Kidney (tissue), 14 donors: Measurements from ENCODE around the gene NCLN. TPM values are rescaled to one million over a fixed set of nuclear protein-coding genes. Genes with fewer than 3 reads are reported as not detected.

Experiments used
- DNase-seq, 5 donors: peaks; one replicate each; pipeline ENCODE4 v3.0.0-alpha.2; 2013 to 2020
- FAIRE-seq: peaks from 2 replicates; lab custom pipeline; 2012; peaks lifted over from hg19 to GRCh38; lab: Jason Lieb, UNC
- H3K27ac ChIP-seq, 2 donors: one replicate each; pipeline ENCODE4 v1.7.0; 2013; ENCODE audit warnings: low read depth in 2 of 2, low read length in 2 of 2, inconsistent platforms in 1 of 2
- H3K27me3 ChIP-seq: one replicate; pipeline ENCODE4 v1.7.1; 2013; ENCODE audit warnings: low read length, inconsistent platforms; ENCODE audit not compliant: control insufficient read depth, insufficient read depth
- H3K36me3 ChIP-seq, 3 donors: one replicate each; pipeline versions ENCODE4 v1.7.0 to v1.7.1; 2013; ENCODE audit warnings: low read length in 3 of 3, control low read depth in 1 of 3, inconsistent platforms in 1 of 3; ENCODE audit not compliant: insufficient read depth in 3 of 3, control insufficient read depth in 2 of 3
- H3K4me1 ChIP-seq, 3 donors: one replicate each; pipeline versions ENCODE4 v1.7.0 to v1.7.1; 2013; ENCODE audit warnings: low read length in 3 of 3, inconsistent platforms in 1 of 3, low read depth in 1 of 3; ENCODE audit not compliant: control insufficient read depth in 2 of 3, insufficient read depth in 2 of 3
- H3K4me3 ChIP-seq, 3 donors: one replicate each; pipeline versions ENCODE4 v1.7.0 to v1.8.1; 2013; ENCODE audit warnings: low read length in 3 of 3, control low read depth in 1 of 3, inconsistent platforms in 1 of 3
- H3K9ac ChIP-seq, 3 donors: one replicate each; pipeline versions ENCODE4 v1.7.0 to v1.7.1; 2013; ENCODE audit warnings: low read length in 3 of 3, control low read depth in 1 of 3, inconsistent platforms in 1 of 3
- H3K9me3 ChIP-seq, 3 donors: one replicate each; pipeline versions ENCODE4 v1.7.0 to v1.7.1; 2013; ENCODE audit warnings: low read length in 3 of 3, control low read depth in 1 of 3, inconsistent platforms in 1 of 3; ENCODE audit not compliant: control insufficient read depth in 2 of 3, insufficient read depth in 1 of 3
- CTCF ChIP-seq: IDR thresholded peaks from 3 replicates; pipeline ENCODE4 v1.5.1; 2012; ENCODE audit warnings: mild to moderate bottlenecking, moderate library complexity, borderline replicate concordance; ENCODE audit not compliant: insufficient read depth; ENCODE audit errors: extremely low read depth
- intact Hi-C: fragments of 100-400 bp; cut with DNase I; formaldehyde crosslinking; loops from one replicate; pipeline ENCODE4 v1.11.1; 2022
- polyA plus RNA-seq: library from polyadenylated mRNA; stranded (reverse); fragments of 350-450 nt; fragmentation: Illumina TruSeq; extraction: RNeasy Lipid Tissue Mini Kit (QIAGEN cat#74804); gene quantifications from one replicate; pipeline ENCODE4 v1.2.3, GENCODE V29; 2014; ENCODE audit warnings: low read depth, low replicate concordance; ENCODE audit not compliant: insufficient read depth
- total RNA-seq: library from RNA; stranded (reverse); fragmentation: NEBNext Ultra II Directional; extraction: Animal tissue kit (Norgen Biotek cat#: 25700); gene quantifications from one replicate; pipeline ENCODE4 v1.2.1, GENCODE V29; 2021
- donor health status: control.
- donor health status: control.
- donor health status: control.
- donor health status: control.
- donor health status: control.
- donor health status: DM: yes; HTN: yes; CAD: no.
- donor health status: Normal renal cell carcinoma (clear cell type).

NCLN gene
- total and polyA plus RNA-seq, 2 donors from 2014 or later = 43.3 to 63.2 TPM

GRCh38 chr19:3187662-3188511, 2.2 kb downstream of the NCLN start:
- H3K4me3 ChIP-seq = no peak overlapping the region
- no peak overlapping the region for H3K9ac ChIP-seq

GRCh38 chr19:3188627-3189596, 3.2 kb downstream of the NCLN start:
- no peaks in the 10 kb centered on the region for H3K27me3 ChIP-seq
- no peak overlapping the region for H3K4me3 ChIP-seq
- peak in 1 of 5 donors; percentile 70 for DNase-seq
- H3K9me3 ChIP-seq = no peaks in the 10 kb centered on the region
- H3K27ac ChIP-seq = no peak overlapping the region
- peaks cover 0 to 13% (median 2%) of the 10 kb centered on the region in 3 donors for H3K4me1 ChIP-seq
- H3K9ac ChIP-seq = no peak overlapping the region
- FAIRE-seq = no peak
- no peaks in the 10 kb centered on the region for H3K36me3 ChIP-seq
- intact Hi-C loops = no loop called here
- no peak for TF ChIP-seq CTCF

More at GRCh38 chr19:3187662-3188511, 2.2 kb downstream of the NCLN start:
- Histone ChIP-seq H3K27me3 (no peaks in the 10 kb centered on the region), H3K27ac (no peak overlapping the region), H3K9me3 (no peaks in the 10 kb centered on the region), H3K4me1 (peaks cover 0 to 13% (median 2%) of the 10 kb centered on the region in 3 donors), H3K36me3 (no peaks in the 10 kb centered on the region)
- intact Hi-C loops = no loop called here
- peak in 1 of 5 donors; percentile 71 for DNase-seq
- FAIRE-seq = no peak
- no peak for TF ChIP-seq CTCF

- peaks cover 0 to 13% (median 0%) of the 10 kb centered on the region in 3 donors for H3K4me1 ChIP-seq
- H3K4me3 ChIP-seq = no peak overlapping the region
- H3K9me3 ChIP-seq = no peaks in the 10 kb centered on the region
- H3K9ac ChIP-seq = no peak overlapping the region
- H3K27me3 ChIP-seq = no peaks in the 10 kb centered on the region
- no peak for TF ChIP-seq CTCF
- intact Hi-C loops = no loop called here
- H3K36me3 ChIP-seq = no peaks in the 10 kb centered on the region
- FAIRE-seq (no peak), DNase-seq (peak in 1 of 5 donors; percentile 76)
- H3K27ac ChIP-seq = no peak overlapping the region
These were observed 4.2 kb downstream of the NCLN start for GRCh38 chr19:3189702-3190469.
